Sigmoid colon (tissue), 4 donors: ENCODE data around the gene EPN2.

Experiments used
- EP300 ChIP-seq, 4 donors: sonication (generic); formaldehyde crosslinking; IDR thresholded peaks; one replicate each; pipeline ENCODE4 v1.6.1; 2017; ENCODE audit warnings: antibody characterized with exemption in 4 of 4
- POLR2A ChIP-seq, 2 donors: fragments of 450-650 bp; IDR thresholded peaks; one replicate each; pipeline ENCODE4 v1.6.1; 2016; ENCODE audit warnings: antibody characterized with exemption in 2 of 2, mild to moderate bottlenecking in 2 of 2, moderate library complexity in 2 of 2
- POLR2AphosphoS5 ChIP-seq, 4 donors: sonication (generic); formaldehyde crosslinking; IDR thresholded peaks; one replicate each; pipeline ENCODE4 v1.6.1; 2017; ENCODE audit warnings: antibody characterized with exemption in 4 of 4
- TF ChIP-seq, protein P1 (sequence below), 4 experiments: fragments of 450-650 bp in 3 of 4; fragments of 200-600 bp in 1 of 4; IDR thresholded peaks; one replicate each; pipeline ENCODE4 v1.5.1; 2016 to 2019; ENCODE audit warnings: antibody characterized with exemption in 4 of 4, mild to moderate bottlenecking in 3 of 4, moderate library complexity in 2 of 4

DNA sequence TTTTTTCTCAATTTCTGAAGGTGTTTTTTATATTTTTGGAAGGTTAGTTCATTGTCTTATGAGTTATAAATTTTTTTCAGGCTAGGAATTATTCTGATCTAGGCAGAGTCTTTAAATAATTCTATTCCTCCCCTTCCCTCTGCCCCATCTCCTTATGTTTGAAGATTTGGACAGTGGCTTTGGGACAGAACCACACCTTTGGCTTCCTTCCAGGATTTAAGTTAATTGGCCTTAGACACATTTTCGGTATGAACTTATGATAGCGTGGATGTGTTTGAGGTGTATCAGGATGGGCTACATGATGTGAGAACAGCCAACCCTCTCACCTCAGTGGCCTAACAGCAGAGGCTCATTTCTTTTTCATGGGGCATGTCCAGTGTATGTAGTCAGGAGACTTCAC, 24.3 kb downstream of the EPN2 start:
- TF ChIP-seq, protein P1, sequence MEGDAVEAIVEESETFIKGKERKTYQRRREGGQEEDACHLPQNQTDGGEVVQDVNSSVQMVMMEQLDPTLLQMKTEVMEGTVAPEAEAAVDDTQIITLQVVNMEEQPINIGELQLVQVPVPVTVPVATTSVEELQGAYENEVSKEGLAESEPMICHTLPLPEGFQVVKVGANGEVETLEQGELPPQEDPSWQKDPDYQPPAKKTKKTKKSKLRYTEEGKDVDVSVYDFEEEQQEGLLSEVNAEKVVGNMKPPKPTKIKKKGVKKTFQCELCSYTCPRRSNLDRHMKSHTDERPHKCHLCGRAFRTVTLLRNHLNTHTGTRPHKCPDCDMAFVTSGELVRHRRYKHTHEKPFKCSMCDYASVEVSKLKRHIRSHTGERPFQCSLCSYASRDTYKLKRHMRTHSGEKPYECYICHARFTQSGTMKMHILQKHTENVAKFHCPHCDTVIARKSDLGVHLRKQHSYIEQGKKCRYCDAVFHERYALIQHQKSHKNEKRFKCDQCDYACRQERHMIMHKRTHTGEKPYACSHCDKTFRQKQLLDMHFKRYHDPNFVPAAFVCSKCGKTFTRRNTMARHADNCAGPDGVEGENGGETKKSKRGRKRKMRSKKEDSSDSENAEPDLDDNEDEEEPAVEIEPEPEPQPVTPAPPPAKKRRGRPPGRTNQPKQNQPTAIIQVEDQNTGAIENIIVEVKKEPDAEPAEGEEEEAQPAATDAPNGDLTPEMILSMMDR (IDR thresholded peaks at IDR 0.05): no peak
- no peak for TF ChIP-seq POLR2A (IDR thresholded peaks at IDR 0.05)
- TF ChIP-seq EP300 (IDR thresholded peaks at IDR 0.05): no peak
- TF ChIP-seq POLR2AphosphoS5 (IDR thresholded peaks at IDR 0.05): no peak
